H9 (cell line): ENCODE measurements around the gene LDHAL6B. TPM values are rescaled to one million over a fixed set of nuclear protein-coding genes. Genes with fewer than 3 reads are reported as not detected.

Experiments
- DNase-seq: peaks from one replicate; pipeline ENCODE4 v3.0.0-alpha.2; 2017
- H2AFZ ChIP-seq: one replicate; pipeline ENCODE4 v1.6.1; 2013; ENCODE audit warnings: mild to moderate bottlenecking, low read length, control low read depth, moderate library complexity
- H2AK5ac ChIP-seq: 2 replicates; pipeline ENCODE4 v1.6.1; 2013; ENCODE audit warnings: low read length, control low read depth, mixed read lengths; ENCODE audit not compliant: insufficient read length
- H2BK120ac ChIP-seq: one replicate; pipeline ENCODE4 v1.6.1; 2013; ENCODE audit warnings: low read depth, mild to moderate bottlenecking, low read length, control low read depth, inconsistent platforms; ENCODE audit not compliant: poor library complexity, severe bottlenecking
- H2BK12ac ChIP-seq: 2 replicates; pipeline ENCODE4 v1.6.1; 2013; ENCODE audit warnings: low read length, control low read depth, mixed read lengths, low read depth; ENCODE audit not compliant: insufficient read length
- H2BK15ac ChIP-seq: 2 replicates; pipeline ENCODE4 v1.6.1; 2013; ENCODE audit warnings: low read depth, low read length, control low read depth
- H2BK20ac ChIP-seq: one replicate; pipeline ENCODE4 v1.6.1; 2013; ENCODE audit warnings: low read depth, mild to moderate bottlenecking, low read length, control low read depth, inconsistent platforms; ENCODE audit not compliant: poor library complexity, severe bottlenecking
- H2BK5ac ChIP-seq: 2 replicates; pipeline ENCODE4 v1.6.1; 2013; ENCODE audit warnings: low read length, control low read depth, mixed read lengths; ENCODE audit not compliant: insufficient read length
- H3K14ac ChIP-seq: 2 replicates; pipeline ENCODE4 v1.6.1; 2013; ENCODE audit warnings: low read length, control low read depth; ENCODE audit not compliant: insufficient read depth
- H3K18ac ChIP-seq: 2 replicates; pipeline ENCODE4 v1.6.1; 2013; ENCODE audit warnings: low read depth, mild to moderate bottlenecking, mixed read lengths, low read length, control low read depth; ENCODE audit not compliant: insufficient read length
- H3K23ac ChIP-seq: 2 replicates; pipeline ENCODE4 v1.6.1; 2013; ENCODE audit warnings: low read length, control low read depth, mixed read lengths, low read depth; ENCODE audit not compliant: insufficient read length
- H3K23me2 ChIP-seq: 2 replicates; pipeline ENCODE4 v1.6.1; 2013; ENCODE audit warnings: low read depth, mild to moderate bottlenecking, mixed read lengths, low read length, control low read depth; ENCODE audit not compliant: insufficient read length, poor library complexity, severe bottlenecking
- H3K27ac ChIP-seq: 2 replicates; pipeline ENCODE4 v1.5.1; 2013; ENCODE audit warnings: low read length, control low read depth, mixed read lengths, low read depth; ENCODE audit not compliant: insufficient read length
- H3K27me3 ChIP-seq: 2 replicates; pipeline ENCODE4 v1.6.1; 2013; ENCODE audit warnings: low read length, control low read depth, inconsistent platforms; ENCODE audit not compliant: insufficient read depth
- H3K4ac ChIP-seq: 2 replicates; pipeline ENCODE4 v1.6.1; 2013; ENCODE audit warnings: low read depth, mild to moderate bottlenecking, control low read depth, inconsistent platforms, low read length, moderate library complexity
- H3K4me1 ChIP-seq: 2 replicates; pipeline ENCODE4 v1.6.1; 2013; ENCODE audit warnings: low read length, control low read depth, inconsistent platforms; ENCODE audit not compliant: insufficient read depth
- H3K4me2 ChIP-seq: 2 replicates; pipeline ENCODE4 v1.6.1; 2013; ENCODE audit warnings: low read length, control low read depth, mixed read lengths; ENCODE audit not compliant: insufficient read length, insufficient read depth
- H3K56ac ChIP-seq: 2 replicates; pipeline ENCODE4 v1.6.1; 2013; ENCODE audit warnings: low read depth, mild to moderate bottlenecking, mixed read lengths, low read length, control low read depth; ENCODE audit not compliant: insufficient read length
- H3K79me1 ChIP-seq: 2 replicates; pipeline ENCODE4 v1.6.1; 2013; ENCODE audit warnings: low read depth, mild to moderate bottlenecking, moderate library complexity, low read length, control low read depth, inconsistent platforms; ENCODE audit not compliant: insufficient read depth, poor library complexity, severe bottlenecking
- H3K79me2 ChIP-seq: 2 replicates; pipeline ENCODE4 v1.6.1; 2013; ENCODE audit warnings: low read length, control low read depth, inconsistent platforms; ENCODE audit not compliant: insufficient read depth
- H3K9ac ChIP-seq: 2 replicates; pipeline ENCODE4 v1.6.1; 2013; ENCODE audit warnings: low read length, control low read depth, mixed read lengths; ENCODE audit not compliant: insufficient read length; ENCODE audit errors: extremely low read depth
- H3K9me3 ChIP-seq: one replicate; pipeline ENCODE4 v1.6.1; 2013; ENCODE audit warnings: low read depth, low read length, inconsistent platforms; ENCODE audit not compliant: control insufficient read depth
- H3T11ph ChIP-seq: one replicate; pipeline ENCODE4 v1.6.1; 2013; ENCODE audit warnings: mild to moderate bottlenecking, low read length, control low read depth, inconsistent platforms
- H4K20me1 ChIP-seq: one replicate; pipeline ENCODE4 v1.6.1; 2013; ENCODE audit not compliant: control insufficient read depth, insufficient read length, insufficient read depth
- H4K5ac ChIP-seq: 2 replicates; pipeline ENCODE4 v1.6.1; 2013; ENCODE audit warnings: low read depth, mild to moderate bottlenecking, mixed read lengths, low read length, control low read depth; ENCODE audit not compliant: insufficient read length
- H4K8ac ChIP-seq: replicated peaks from 2 replicates; pipeline ENCODE4 v1.6.1; 2013; ENCODE audit warnings: low read length, control low read depth, mixed read lengths, low read depth; ENCODE audit not compliant: insufficient read length
- H4K91ac ChIP-seq: 2 replicates; pipeline ENCODE4 v1.6.1; 2013; ENCODE audit warnings: low read depth, mild to moderate bottlenecking, moderate library complexity, mixed read lengths, low read length, control low read depth; ENCODE audit not compliant: insufficient read length
- H3K27ac Mint-ChIP-seq, 3 experiments: 2 replicates in 2 of 3; 3 replicates in 1 of 3; pipeline ENCODE4 v1.8.0; 2020 to 2021; ENCODE audit warnings: mixed read lengths in 3 of 3, mild to moderate bottlenecking in 1 of 3, moderate library complexity in 1 of 3
- H3K27me3 Mint-ChIP-seq: 2 replicates; pipeline ENCODE4 v1.8.0; 2021; ENCODE audit warnings: low read depth, mild to moderate bottlenecking, moderate library complexity, mixed read lengths
- H3K36me3 Mint-ChIP-seq, 3 experiments: 2 replicates in 2 of 3; 3 replicates in 1 of 3; pipeline ENCODE4 v1.8.0; 2020 to 2021; ENCODE audit warnings: low read depth in 3 of 3, mixed read lengths in 3 of 3; ENCODE audit not compliant: insufficient read depth in 1 of 3
- H3K4me1 Mint-ChIP-seq, 2 experiments: 2 replicates each; pipeline ENCODE4 v1.8.0; 2020; ENCODE audit warnings: mixed read lengths in 2 of 2
- H3K4me3 Mint-ChIP-seq, 2 experiments: 2 replicates in 1 of 2; 3 replicates in 1 of 2; pipeline ENCODE4 v1.8.0; 2020 to 2021; ENCODE audit warnings: mild to moderate bottlenecking in 2 of 2, mixed read lengths in 2 of 2, moderate library complexity in 1 of 2
- H3K9me3 Mint-ChIP-seq, 2 experiments: 2 replicates in 1 of 2; 3 replicates in 1 of 2; pipeline ENCODE4 v1.8.0; 2020; ENCODE audit warnings: mild to moderate bottlenecking in 2 of 2, mixed read lengths in 2 of 2, moderate library complexity in 1 of 2
- WGBS: extraction: QIAGEN DNeasy Blood & Tissue Kit; methylation state at CpG from one replicate; pipeline ENCODE4 v1.1.7; 2013; ENCODE audit warnings: missing lambda C conversion rate, low lambda C conversion rate, mixed read lengths; ENCODE audit not compliant: insufficient read length; ENCODE audit errors: extremely low coverage; 5-methylcytosine and 5-hydroxymethylcytosine counted together
- total RNA-seq: library from RNA; stranded (reverse); gene quantifications from 2 replicates; pipeline ENCODE4 v1.2.1, GENCODE V29; 2021
- TF ChIP-seq, protein P1 (sequence below): fragments of 200-600 bp; sonication (generic); conservative IDR thresholded peaks from 3 replicates; pipeline ENCODE4 v1.8.0; 2021; ENCODE audit warnings: antibody characterized with exemption, mild to moderate bottlenecking

Gene LDHAL6B
- total RNA-seq, 1 experiment from 2014 or later: not detected

DNA sequence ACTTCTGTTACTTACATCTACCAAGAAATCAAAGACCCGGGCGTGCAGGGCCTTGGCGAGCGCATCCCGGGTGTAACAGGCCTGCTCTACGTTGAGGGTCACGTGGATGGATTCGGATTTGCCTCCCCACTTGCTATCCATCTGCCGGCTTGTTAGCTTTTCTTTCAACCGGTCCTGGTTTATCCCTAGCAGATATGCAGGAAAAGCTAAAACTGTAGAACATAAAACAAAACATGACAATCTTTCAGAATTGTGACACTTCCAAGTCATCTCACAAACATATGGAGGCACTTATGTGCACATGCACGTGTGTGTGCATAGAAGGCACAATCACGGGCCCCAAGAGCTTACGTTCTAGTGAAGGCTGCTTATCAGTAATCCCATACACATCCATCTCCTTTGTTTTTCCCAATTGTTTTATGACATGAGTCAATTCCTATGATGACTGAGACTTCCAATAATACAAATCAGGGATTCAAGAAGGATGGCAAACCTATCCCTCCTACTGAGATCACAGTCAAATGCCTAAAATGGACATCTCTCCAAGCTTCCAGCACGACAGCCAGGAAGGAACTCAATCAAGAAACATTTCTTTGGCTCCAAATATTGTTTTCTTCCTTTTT, 11.3 kb downstream of the LDHAL6B start:
- H2BK5ac ChIP-seq: no peak overlapping the region
- H3K27ac ChIP-seq: no peak overlapping the region
- H3T11ph ChIP-seq: no peak overlapping the region
- H3K23ac ChIP-seq: no peak overlapping the region
- H3K4me3 Mint-ChIP-seq: no peak overlapping the region
- H2BK15ac ChIP-seq: no peak overlapping the region
- H2BK120ac ChIP-seq: no peak overlapping the region
- no peaks in the 10 kb centered on the region for H3K27me3 ChIP-seq
- no peak overlapping the region for H3K4me2 ChIP-seq
- no peak overlapping the region for H4K8ac ChIP-seq
- no peak overlapping the region for H3K9ac ChIP-seq
- H3K14ac ChIP-seq: no peak overlapping the region
- no peak overlapping the region for H2BK20ac ChIP-seq
- H3K56ac ChIP-seq: no peak overlapping the region
- no peak overlapping the region for H4K91ac ChIP-seq
- no CpG with 5 or more reads among the region's 14 CpGs for WGBS
- no peak overlapping the region for H2AK5ac ChIP-seq
- H2AFZ ChIP-seq: no peak overlapping the region
- H3K4me1 Mint-ChIP-seq: no peaks in the 10 kb centered on the region
- TF ChIP-seq, protein P1, sequence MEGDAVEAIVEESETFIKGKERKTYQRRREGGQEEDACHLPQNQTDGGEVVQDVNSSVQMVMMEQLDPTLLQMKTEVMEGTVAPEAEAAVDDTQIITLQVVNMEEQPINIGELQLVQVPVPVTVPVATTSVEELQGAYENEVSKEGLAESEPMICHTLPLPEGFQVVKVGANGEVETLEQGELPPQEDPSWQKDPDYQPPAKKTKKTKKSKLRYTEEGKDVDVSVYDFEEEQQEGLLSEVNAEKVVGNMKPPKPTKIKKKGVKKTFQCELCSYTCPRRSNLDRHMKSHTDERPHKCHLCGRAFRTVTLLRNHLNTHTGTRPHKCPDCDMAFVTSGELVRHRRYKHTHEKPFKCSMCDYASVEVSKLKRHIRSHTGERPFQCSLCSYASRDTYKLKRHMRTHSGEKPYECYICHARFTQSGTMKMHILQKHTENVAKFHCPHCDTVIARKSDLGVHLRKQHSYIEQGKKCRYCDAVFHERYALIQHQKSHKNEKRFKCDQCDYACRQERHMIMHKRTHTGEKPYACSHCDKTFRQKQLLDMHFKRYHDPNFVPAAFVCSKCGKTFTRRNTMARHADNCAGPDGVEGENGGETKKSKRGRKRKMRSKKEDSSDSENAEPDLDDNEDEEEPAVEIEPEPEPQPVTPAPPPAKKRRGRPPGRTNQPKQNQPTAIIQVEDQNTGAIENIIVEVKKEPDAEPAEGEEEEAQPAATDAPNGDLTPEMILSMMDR: no peak
- H2BK12ac ChIP-seq: no peak overlapping the region
- DNase-seq: no peak
- H3K36me3 Mint-ChIP-seq: peaks cover 7 to 76% (median 70%) of the 10 kb centered on the region in 3 experiments; a peak in 6 of 7 replicates
- no peaks in the 10 kb centered on the region for H3K27me3 Mint-ChIP-seq
- H4K5ac ChIP-seq: no peak overlapping the region
- H3K18ac ChIP-seq: no peak overlapping the region
- H3K4ac ChIP-seq: no peak overlapping the region
- no peaks in the 10 kb centered on the region for H3K9me3 Mint-ChIP-seq
- H3K79me1 ChIP-seq: no peaks in the 10 kb centered on the region
- no peaks in the 10 kb centered on the region for H4K20me1 ChIP-seq
- H3K23me2 ChIP-seq: no peaks in the 10 kb centered on the region
- H3K27ac Mint-ChIP-seq: no peak overlapping the region
- no peaks in the 10 kb centered on the region for H3K9me3 ChIP-seq
- H3K4me1 ChIP-seq: no peaks in the 10 kb centered on the region
- H3K79me2 ChIP-seq: no peaks in the 10 kb centered on the region
